T-helper 1 cell treated with Interleukin-12 subunit alpha and Interleukin-12 subunit beta and Interleukin-4 antibody, amounts not matched to agents 30 μg/mL and 1 μg/mL, for 36 hours (primary cell): Measurements from ENCODE around the gene HSD3B7.

Source experiments
- H3K27ac Mint-ChIP-seq: one replicate; pipeline ENCODE4 v1.8.0; 2021; ENCODE audit warnings: mild to moderate bottlenecking, mixed read lengths
- H3K27me3 Mint-ChIP-seq: one replicate; pipeline ENCODE4 v1.8.0; 2021; ENCODE audit warnings: low read depth, mixed read lengths
- H3K36me3 Mint-ChIP-seq: one replicate; pipeline ENCODE4 v1.8.0; 2021; ENCODE audit warnings: low read depth, mixed read lengths
- H3K4me1 Mint-ChIP-seq: one replicate; pipeline ENCODE4 v1.8.0; 2021; ENCODE audit warnings: low read depth, mixed read lengths
- H3K4me3 Mint-ChIP-seq: one replicate; pipeline ENCODE4 v1.8.0; 2021; ENCODE audit warnings: mild to moderate bottlenecking, moderate library complexity, mixed read lengths
- H3K9me3 Mint-ChIP-seq: one replicate; pipeline ENCODE4 v1.8.0; 2021; ENCODE audit warnings: mixed read lengths

The HSD3B7 gene

GRCh38 chr16:30985401-30986128 is 558 bp downstream of the HSD3B7 start:
- peaks cover 13% of the 10 kb centered on the region for H3K36me3 Mint-ChIP-seq
- H3K27me3 Mint-ChIP-seq, result no peaks in the 10 kb centered on the region
- no peak overlapping the region for H3K27ac Mint-ChIP-seq
- peak overlapping the region; percentile 37 for H3K4me3 Mint-ChIP-seq
- peaks cover 4% of the 10 kb centered on the region for H3K4me1 Mint-ChIP-seq
- H3K9me3 Mint-ChIP-seq, result no peaks in the 10 kb centered on the region

DNA sequence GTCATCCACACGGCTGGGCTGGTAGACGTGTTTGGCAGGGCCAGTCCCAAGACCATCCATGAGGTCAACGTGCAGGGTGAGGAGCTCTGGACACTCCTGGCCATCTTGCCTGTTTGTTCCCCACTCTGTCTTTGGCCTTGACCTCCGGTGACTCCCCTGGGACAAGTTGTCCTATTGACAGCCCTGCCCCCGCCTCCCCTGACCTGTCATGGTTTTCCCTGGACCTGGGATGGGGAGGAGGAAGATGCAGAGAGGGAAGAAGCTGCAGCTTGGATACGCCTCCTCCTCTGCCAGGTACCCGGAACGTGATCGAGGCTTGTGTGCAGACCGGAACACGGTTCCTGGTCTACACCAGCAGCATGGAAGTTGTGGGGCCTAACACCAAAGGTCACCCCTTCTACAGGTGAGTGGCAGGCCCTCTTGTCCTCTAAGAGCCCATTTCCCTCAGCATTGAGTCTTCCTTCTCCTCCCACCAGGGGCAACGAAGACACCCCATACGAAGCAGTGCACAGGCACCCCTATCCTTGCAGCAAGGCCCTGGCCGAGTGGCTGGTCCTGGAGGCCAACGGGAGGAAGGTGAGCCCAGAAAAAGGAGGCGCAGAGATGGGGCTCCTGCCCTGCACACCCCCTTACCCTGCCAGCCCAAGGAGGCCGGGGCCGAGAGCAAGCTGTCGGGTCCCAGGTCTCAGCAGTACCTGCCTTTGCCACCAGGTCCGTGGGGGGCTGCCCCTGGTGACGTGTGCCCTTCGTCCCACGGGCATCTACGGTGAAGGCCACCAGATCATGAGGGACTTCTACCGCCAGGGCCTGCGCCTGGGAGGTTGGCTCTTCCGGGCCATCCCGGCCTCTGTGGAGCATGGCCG is 1.4 kb downstream of the HSD3B7 start:
- Mint-ChIP-seq H3K9me3 (no peaks in the 10 kb centered on the region), H3K36me3 (peaks cover 10% of the 10 kb centered on the region), H3K27ac (no peak overlapping the region), H3K4me3 (no peak overlapping the region), H3K27me3 (no peaks in the 10 kb centered on the region), H3K4me1 (peaks cover 4% of the 10 kb centered on the region)

DNA sequence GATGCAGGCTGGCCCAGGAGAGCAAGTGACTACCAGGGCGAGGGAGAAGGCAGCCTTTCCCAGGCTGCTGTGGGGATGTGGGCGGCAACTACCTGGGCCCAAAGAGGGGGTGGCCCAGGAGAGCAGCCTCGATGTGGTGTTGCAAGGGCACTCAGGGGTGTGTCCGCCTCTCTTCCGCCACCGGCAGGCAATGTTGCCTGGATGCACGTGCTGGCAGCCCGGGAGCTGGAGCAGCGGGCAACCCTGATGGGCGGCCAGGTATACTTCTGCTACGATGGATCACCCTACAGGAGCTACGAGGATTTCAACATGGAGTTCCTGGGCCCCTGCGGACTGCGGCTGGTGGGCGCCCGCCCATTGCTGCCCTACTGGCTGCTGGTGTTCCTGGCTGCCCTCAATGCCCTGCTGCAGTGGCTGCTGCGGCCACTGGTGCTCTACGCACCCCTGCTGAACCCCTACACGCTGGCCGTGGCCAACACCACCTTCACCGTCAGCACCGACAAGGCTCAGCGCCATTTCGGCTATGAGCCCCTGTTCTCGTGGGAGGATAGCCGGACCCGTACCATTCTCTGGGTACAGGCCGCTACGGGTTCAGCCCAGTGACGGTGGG is 2.7 kb downstream of the HSD3B7 start:
- H3K27ac Mint-ChIP-seq, result no peak overlapping the region
- no peaks in the 10 kb centered on the region for H3K27me3 Mint-ChIP-seq
- H3K9me3 Mint-ChIP-seq, result no peaks in the 10 kb centered on the region

DNA sequence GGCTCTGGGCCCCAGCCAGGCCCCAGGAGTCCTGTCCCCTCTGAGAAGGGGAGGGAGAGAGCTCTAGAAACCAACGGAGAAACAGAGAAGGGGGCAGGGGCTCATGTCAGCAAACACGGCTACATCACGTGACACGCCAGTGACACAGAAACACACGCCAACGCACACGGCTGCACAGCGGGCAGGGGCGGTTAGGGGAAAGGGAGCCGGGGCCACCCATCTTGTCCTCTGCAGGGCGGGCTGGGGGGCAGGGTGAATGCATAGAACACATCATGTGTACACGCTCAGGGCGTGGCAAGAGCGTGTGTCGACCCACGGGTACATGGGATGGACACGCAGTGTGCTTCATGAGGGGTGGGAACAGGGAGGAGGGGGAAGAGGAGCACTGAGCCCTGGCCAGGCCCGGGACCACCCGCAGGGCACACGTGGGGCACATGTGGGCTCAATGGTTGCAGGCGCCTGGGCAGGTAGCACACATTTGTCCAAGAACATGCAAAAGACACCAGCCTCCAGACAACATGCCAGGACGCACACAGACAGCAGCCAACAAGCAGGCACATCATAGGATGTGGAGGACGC is 4.6 kb downstream of the HSD3B7 start:
- H3K27me3 Mint-ChIP-seq, result no peaks in the 10 kb centered on the region
- H3K27ac Mint-ChIP-seq, result no peak overlapping the region
- no peaks in the 10 kb centered on the region for H3K36me3 Mint-ChIP-seq
- peaks cover 5% of the 10 kb centered on the region for H3K4me1 Mint-ChIP-seq
- no peaks in the 10 kb centered on the region for H3K9me3 Mint-ChIP-seq
- no peak overlapping the region for H3K4me3 Mint-ChIP-seq

More for the DNA sequence above, 2.7 kb downstream of the HSD3B7 start:
- no peak overlapping the region for H3K4me3 Mint-ChIP-seq
- H3K36me3 Mint-ChIP-seq, result peaks cover 8% of the 10 kb centered on the region
- H3K4me1 Mint-ChIP-seq, result peaks cover 5% of the 10 kb centered on the region

DNA sequence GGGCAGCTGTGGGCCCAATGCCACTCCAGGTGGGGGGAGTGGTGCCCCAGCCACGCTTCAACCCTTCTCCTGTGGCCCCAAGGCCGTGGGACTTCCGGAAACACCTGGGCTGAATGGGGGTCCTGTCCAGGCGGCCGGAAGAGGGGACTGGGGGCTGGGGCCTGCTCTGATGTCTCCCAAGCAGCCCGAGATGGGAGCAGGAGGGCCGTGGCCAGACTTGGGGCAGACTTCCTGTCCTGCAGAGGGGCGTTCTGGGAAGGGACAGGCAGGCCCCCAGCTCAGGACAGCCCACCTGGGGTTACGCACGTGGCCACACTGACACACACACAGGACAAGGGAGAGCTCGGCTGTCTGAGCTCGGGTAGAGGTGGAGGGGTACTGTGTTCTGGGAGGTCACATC is 5.1 kb downstream of the HSD3B7 start:
- Mint-ChIP-seq H3K4me3 (no peak overlapping the region), H3K4me1 (peaks cover 5% of the 10 kb centered on the region), H3K36me3 (no peaks in the 10 kb centered on the region), H3K27me3 (no peaks in the 10 kb centered on the region), H3K9me3 (no peaks in the 10 kb centered on the region), H3K27ac (no peak overlapping the region)

DNA sequence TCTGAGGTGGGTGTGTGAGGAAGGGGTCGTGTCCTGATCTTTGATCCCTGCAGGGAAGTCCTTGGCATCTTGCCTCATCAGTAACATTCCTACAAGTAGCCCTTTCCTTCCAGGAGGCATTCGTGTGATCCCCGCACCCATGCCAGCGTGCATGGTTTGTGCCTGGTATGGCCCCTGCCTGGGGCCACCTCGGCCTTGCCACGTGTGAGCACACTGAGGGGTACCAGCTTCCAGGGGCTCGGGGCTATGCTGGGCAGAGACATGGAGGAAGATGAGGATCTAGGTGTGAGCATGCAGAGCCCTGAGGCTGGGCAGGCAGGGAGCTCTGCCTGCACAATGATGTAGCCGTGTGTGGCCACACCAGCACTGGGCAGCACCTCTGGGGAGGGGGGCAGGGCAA is 6.0 kb downstream of the HSD3B7 start:
- Mint-ChIP-seq H3K4me3 (no peak overlapping the region), H3K4me1 (peaks cover 2% of the 10 kb centered on the region), H3K9me3 (no peaks in the 10 kb centered on the region), H3K27ac (peak overlapping the region; percentile 26), H3K36me3 (no peaks in the 10 kb centered on the region), H3K27me3 (no peaks in the 10 kb centered on the region)

DNA sequence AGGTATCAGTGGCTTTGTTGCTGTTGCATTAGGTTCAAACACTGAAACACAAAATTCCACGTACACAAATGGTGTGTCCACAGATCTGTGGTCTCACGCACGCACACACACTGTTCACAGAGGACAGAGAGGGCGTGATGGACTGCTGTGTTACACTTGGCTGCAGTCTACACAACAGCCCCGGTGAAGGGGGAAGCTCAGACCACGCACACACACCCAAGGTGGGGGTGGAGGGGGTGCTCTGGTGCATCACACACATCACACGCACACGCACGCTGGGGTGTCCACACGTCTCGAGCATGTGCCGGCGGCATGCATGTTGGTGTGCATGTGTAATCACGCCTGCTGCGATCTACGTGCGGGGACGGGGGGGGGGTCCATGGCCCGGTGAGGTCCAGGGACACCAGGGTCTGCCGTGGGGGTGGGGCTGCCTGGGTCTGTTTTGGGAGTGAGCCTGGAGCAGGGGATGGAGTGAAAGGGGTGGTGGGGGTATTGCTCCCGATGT is 7.3 kb downstream of the HSD3B7 start:
- H3K27ac Mint-ChIP-seq, result no peak overlapping the region
- peaks cover 8% of the 10 kb centered on the region for H3K4me1 Mint-ChIP-seq
- H3K27me3 Mint-ChIP-seq, result no peaks in the 10 kb centered on the region
- H3K4me3 Mint-ChIP-seq, result no peak overlapping the region
- H3K36me3 Mint-ChIP-seq, result no peaks in the 10 kb centered on the region
- no peaks in the 10 kb centered on the region for H3K9me3 Mint-ChIP-seq

DNA sequence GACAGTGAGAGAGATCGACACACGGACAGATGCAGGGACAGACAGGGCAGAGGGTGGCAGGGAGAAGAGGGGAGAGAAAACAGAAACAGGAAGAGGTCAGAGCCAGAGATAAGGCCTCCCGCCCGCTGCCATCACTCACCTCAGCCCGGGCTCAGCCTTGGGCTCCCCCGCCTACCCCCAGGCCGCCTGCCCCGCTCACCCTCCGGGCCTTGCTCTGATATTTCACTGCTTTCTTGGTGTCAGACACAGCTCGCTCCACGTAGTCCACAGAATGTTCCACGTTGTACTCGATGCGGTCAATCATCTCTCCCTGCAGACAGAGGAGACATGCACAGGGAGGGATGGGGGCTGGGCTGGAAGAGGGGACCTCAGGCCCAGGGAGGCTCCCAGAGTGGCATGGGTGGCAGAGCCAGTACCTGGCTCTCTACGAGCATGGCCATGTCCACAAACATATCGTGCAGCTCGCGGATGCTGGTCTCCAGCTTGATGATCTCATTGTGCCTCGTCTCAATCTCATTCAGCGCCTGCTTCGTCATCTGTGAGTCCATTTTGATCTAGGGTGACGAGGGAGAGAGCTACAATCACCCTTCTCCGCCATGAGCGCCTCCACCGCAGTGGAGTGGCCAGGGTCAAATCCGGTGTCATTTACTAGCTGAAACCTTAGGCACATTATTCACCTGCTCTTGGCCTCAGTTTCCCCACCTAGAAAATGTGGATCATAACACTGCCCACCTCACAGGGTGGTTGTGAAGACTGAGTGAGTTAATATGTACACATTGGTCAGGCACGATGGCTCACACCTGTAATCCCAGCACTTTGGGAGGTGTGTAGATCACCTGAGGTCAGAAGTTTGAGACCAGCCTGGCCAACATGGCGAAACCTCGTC is 8.2 kb downstream of the HSD3B7 start:
- Mint-ChIP-seq H3K27me3 (no peaks in the 10 kb centered on the region), H3K9me3 (no peaks in the 10 kb centered on the region), H3K36me3 (no peaks in the 10 kb centered on the region), H3K4me1 (peaks cover 8% of the 10 kb centered on the region), H3K4me3 (no peak overlapping the region), H3K27ac (no peak overlapping the region)

DNA sequence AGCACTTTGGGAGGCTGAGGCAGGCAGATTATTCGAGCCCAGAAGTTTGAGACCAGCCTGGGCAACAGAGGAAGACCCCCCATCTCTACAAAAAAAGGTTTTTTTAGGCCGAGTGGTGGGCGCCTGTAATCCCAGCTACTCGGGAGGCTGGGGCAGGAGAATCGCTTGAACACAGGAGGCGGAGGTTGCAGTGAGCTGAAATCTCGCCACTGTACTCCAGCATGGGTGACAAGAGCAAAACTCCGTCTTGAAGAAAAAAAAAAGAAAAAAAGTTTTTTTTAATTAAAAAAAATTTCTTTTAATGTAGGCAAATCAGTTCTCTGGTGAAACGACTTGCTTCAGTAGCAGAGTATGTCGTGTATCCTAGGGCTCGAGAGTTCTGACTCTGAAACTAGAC is 10.9 kb downstream of the HSD3B7 start:
- H3K27me3 Mint-ChIP-seq, result no peaks in the 10 kb centered on the region
- peak overlapping the region; percentile 56 for H3K4me3 Mint-ChIP-seq
- no peak overlapping the region for H3K27ac Mint-ChIP-seq
- no peaks in the 10 kb centered on the region for H3K36me3 Mint-ChIP-seq
- H3K4me1 Mint-ChIP-seq, result peaks cover 8% of the 10 kb centered on the region
- no peaks in the 10 kb centered on the region for H3K9me3 Mint-ChIP-seq

DNA sequence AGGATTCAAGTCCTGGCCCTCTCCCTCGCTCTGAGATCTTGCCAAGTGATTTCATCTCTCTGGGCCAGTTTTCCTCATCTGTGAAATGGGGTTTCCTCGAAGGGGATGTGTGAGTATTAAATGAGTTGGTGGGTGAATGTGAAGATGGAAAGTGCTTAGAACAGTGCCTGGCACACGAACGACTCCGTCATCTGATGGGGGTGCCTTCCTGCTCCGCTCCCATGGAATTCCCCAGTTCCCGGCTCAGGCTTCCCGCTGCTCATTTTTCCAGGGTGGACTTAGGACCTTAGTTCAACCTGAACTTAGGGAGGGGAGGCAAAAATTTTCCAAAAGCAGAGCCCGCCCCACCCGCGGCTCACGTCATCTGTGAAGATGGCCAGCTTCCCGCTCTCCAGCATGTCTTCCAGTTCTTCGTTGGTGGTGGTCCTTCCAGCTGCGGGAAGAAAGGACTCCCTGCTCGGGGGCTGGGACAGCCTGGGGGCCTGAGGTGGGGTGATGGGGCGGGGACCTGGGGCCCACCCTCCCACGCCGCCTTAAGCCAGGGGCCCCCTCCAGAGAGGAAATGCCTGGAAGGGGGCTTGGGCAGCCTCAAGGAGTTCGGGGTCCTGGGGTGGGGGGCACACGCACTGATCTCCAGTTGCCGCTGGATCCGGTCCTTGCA is 11.4 kb downstream of the HSD3B7 start:
- Mint-ChIP-seq H3K4me3 (peak overlapping the region; percentile 80), H3K36me3 (no peaks in the 10 kb centered on the region), H3K27ac (peak overlapping the region; percentile 81), H3K9me3 (no peaks in the 10 kb centered on the region), H3K27me3 (no peaks in the 10 kb centered on the region), H3K4me1 (peaks cover 8% of the 10 kb centered on the region)

DNA sequence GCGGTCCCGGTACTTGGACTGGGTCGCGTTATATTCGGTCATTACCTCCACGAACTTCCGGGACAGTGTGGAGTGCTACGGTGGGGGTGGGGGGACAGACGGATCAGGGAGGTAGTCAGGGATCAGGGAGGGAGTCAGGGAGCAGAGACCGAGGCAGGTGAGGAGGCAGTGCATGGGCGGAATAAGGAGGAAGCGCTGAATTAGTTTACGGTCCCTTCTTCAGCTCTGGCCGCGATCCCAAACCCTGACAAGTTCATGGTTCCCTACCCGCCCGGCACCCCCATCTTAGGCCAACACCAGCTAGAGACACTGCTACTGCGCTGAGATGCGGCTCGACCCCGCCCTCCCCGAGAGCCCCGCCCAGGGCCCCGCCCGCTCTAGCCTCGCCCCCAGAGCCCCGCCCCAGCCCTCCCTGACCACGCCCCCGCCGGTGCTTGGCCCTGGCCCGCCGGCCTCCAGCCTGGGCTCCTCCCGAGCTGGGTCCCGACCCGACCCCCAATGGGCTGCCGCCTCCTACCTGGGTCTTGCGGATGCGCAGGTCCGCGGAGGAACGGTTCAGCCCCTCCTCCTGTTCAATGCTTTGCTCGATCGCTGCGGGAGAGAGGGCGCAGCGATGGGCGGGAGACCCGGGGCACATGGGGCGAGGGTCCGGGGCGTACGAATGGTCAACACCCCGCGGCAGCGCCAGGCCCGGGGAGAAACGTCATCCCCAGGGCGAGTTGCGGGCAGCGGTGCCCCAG is 12.1 kb downstream of the HSD3B7 start:
- Mint-ChIP-seq H3K27ac (peak overlapping the region; percentile 81), H3K4me1 (peaks cover 8% of the 10 kb centered on the region), H3K36me3 (no peaks in the 10 kb centered on the region), H3K9me3 (no peaks in the 10 kb centered on the region), H3K27me3 (no peaks in the 10 kb centered on the region), H3K4me3 (peak overlapping the region; percentile 80)

GRCh38 chr16:30997725-30998711 is 13.0 kb downstream of the HSD3B7 start:
- Mint-ChIP-seq H3K9me3 (no peaks in the 10 kb centered on the region), H3K36me3 (no peaks in the 10 kb centered on the region), H3K4me1 (peaks cover 6% of the 10 kb centered on the region), H3K4me3 (peak overlapping the region; percentile 53), H3K27me3 (no peaks in the 10 kb centered on the region), H3K27ac (no peak overlapping the region)
